C4-2B (cell line): ENCODE data around the gene NLRC5.
"Not testable (repeated sequence)": the region's sequence is repeated elsewhere in the genome, so short reads cannot be mapped to it uniquely, and the experiment has no call there.

Experiments used
- H3K27ac ChIP-seq: fragments of 450-650 bp; 2 replicates; pipeline ENCODE4 v1.5.1; 2017
- ZFX ChIP-seq: fragments of 450-650 bp; IDR thresholded peaks from 2 replicates; pipeline ENCODE4 v1.6.1; 2017
- TF ChIP-seq, protein P1 (sequence below): fragments of 450-650 bp; conservative IDR thresholded peaks from 2 replicates; pipeline ENCODE4 v1.5.1; 2017; ENCODE audit warnings: mild to moderate bottlenecking

NLRC5 gene

DNA sequence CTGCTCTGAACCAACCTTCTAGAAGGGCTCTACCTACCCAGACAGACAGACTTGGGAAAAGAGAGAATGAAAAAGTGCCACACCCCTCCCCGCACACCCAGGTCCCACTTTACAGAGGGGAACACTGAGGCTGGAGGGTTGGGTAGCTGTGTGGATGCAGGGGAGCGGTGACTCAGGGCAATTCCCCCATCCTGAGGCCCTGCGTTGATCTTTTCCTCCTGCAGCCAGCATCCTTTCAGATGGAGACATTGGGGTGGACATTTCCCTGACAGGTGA is 17.7 kb upstream of the NLRC5 start:
- no peak overlapping the region for H3K27ac ChIP-seq

GRCh38 chr16:56972403-56973293 is 16.7 kb upstream of the NLRC5 start:
- no peak overlapping the region for H3K27ac ChIP-seq
- TF ChIP-seq, protein P1, sequence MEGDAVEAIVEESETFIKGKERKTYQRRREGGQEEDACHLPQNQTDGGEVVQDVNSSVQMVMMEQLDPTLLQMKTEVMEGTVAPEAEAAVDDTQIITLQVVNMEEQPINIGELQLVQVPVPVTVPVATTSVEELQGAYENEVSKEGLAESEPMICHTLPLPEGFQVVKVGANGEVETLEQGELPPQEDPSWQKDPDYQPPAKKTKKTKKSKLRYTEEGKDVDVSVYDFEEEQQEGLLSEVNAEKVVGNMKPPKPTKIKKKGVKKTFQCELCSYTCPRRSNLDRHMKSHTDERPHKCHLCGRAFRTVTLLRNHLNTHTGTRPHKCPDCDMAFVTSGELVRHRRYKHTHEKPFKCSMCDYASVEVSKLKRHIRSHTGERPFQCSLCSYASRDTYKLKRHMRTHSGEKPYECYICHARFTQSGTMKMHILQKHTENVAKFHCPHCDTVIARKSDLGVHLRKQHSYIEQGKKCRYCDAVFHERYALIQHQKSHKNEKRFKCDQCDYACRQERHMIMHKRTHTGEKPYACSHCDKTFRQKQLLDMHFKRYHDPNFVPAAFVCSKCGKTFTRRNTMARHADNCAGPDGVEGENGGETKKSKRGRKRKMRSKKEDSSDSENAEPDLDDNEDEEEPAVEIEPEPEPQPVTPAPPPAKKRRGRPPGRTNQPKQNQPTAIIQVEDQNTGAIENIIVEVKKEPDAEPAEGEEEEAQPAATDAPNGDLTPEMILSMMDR, result no peak
- no peak for TF ChIP-seq ZFX

More for the DNA sequence above, 17.7 kb upstream of the NLRC5 start:
- no peak for TF ChIP-seq ZFX
- TF ChIP-seq, protein P1, result no peak

GRCh38 chr16:56973294-56973689 is 16.1 kb upstream of the NLRC5 start:
- H3K27ac ChIP-seq, result no peak overlapping the region
- TF ChIP-seq, protein P1, result no peak
- TF ChIP-seq ZFX, result no peak

DNA sequence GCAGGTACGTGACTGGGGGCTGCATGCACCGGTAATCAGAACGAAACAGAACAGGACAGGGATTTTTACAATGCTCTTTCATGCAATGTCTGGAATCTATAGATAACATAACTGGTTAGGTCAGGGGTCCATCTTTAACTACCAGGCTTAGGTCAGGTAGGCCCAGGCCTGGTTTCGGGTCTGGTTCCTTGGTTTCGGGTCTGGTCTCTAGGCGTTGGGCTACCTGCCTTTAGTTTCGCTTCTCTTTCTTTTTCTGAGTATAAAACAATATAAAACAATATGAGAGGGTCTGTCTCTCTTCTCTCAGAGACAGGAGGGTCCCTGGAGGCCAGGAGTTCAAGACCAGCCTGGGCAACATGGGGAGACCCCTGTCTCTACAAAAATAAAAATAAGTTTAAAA is 15.5 kb upstream of the NLRC5 start:
- H3K27ac ChIP-seq, result not testable (repeated sequence)

DNA sequence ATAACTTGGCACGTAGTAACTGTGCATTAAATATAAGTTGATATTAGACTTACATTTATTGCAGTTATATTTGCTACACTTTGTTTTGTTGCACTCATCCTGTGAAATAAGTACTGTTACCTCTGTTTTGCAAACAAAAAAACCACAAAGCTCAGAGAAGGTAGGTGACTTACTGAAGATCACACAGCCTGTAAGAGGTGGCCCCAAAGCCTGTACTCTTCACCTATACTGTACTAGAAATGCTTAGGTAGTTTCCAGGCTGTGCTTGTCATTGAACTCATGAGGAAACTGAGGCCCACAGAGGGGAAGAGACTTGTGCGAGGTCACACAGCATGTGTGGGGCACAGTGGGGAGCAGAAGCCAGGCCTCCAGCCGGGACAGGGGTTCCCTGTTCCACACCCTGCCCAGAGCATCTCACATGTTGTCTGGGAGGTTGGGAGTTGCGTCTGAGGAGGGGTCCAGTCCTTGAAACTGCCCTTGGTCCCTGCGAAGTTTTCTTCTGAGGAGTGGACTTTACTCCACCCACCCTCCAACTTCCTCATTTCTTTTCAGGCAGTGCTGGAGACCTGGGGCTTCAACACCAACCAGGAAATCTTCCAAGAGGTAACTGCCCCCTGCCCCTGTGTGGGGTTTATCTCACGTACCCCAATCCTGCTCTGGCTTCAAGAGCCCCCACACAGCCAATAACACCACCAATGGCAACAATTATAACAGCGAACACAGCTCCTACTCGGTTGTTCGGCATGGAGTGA is 14.6 kb upstream of the NLRC5 start:
- no peak overlapping the region for H3K27ac ChIP-seq
- TF ChIP-seq, protein P1, result no peak
- no peak for TF ChIP-seq ZFX

DNA sequence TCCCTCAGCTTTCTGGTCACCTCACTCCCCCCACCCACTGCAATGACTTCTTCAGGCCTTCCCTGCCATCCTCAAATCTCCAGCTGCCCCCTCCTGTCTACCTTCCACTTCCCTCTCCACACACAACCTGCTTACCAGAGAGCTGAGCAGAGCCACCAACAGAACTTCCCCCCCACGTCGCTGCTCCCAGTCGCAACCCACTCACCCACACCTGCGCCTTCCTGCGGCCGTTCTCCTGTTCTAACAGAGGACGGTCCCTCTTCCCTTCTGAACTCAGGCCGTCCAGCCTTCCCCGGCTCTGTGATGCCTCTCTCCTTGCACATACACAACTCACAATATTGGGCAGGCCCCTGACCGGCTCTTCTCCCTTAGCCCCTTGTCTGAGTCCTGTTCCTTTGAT is 13.6 kb upstream of the NLRC5 start:
- TF ChIP-seq, protein P1, result no peak
- TF ChIP-seq ZFX, result no peak
- no peak overlapping the region for H3K27ac ChIP-seq

DNA sequence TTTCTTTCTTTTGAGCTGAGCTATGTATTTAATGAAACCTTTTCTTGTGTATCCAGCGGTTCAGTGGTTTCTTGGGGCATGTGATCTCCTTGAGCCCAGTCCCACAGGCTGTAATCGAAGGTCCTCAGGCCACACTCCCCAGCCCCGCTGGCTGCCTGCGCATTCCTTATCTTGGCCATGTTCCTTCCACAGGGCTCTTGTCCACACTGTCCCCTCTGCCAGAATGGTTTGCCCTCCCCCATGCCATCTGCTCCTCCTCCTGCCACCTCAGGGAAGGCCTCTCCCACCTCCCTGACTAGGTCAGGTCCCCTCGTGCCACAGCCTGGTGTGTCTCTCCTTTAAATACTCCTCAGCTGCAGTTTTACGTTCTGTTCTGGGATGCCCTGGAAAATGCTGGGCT is 12.1 kb upstream of the NLRC5 start:
- TF ChIP-seq, protein P1, result no peak
- no peak for TF ChIP-seq ZFX
- H3K27ac ChIP-seq, result no peak overlapping the region
